CD14-positive monocyte (primary cell): ENCODE data around the gene MEG3. TPM values are rescaled to one million over a fixed set of nuclear protein-coding genes. Genes with fewer than 3 reads are reported as not detected.

Experiments
- DNase-seq, 3 donors: peaks; one replicate each; pipeline ENCODE4 v3.0.0-alpha.2; 2011 to 2022
- H2AFZ ChIP-seq: 2 replicates; pipeline ENCODE4 v1.6.0; 2012; ENCODE audit warnings: mild to moderate bottlenecking, low read depth, low read length, inconsistent platforms; ENCODE audit not compliant: insufficient read depth, poor library complexity, severe bottlenecking
- H3K27ac ChIP-seq, 2 donors: 1 replicate in 1 of 2; 2 replicates in 1 of 2; pipeline ENCODE4 v1.5.1; 2012 to 2013; ENCODE audit warnings: low read length in 2 of 2, control low read depth in 1 of 2, inconsistent platforms in 1 of 2, low read depth in 1 of 2, mild to moderate bottlenecking in 1 of 2
- H3K27me3 ChIP-seq, 2 donors: one replicate each; pipeline versions ENCODE4 v1.6.0 to v1.6.1; 2011 to 2013; ENCODE audit warnings: low read length in 2 of 2; ENCODE audit not compliant: control insufficient read depth in 2 of 2, insufficient read depth in 2 of 2
- H3K36me3 ChIP-seq, 2 donors: replicated peaks in 1 of 2; 1 replicate in 1 of 2; 2 replicates in 1 of 2; pipeline versions ENCODE4 v1.5.1 to v1.6.1; 2012 to 2013; ENCODE audit warnings: low read length in 2 of 2, control low read depth in 1 of 2, inconsistent platforms in 1 of 2, mild to moderate bottlenecking in 1 of 2; ENCODE audit not compliant: insufficient read depth in 2 of 2, control insufficient read depth in 1 of 2
- H3K4me1 ChIP-seq, 2 donors: 1 replicate in 1 of 2; 2 replicates in 1 of 2; pipeline versions ENCODE4 v1.5.1 to v1.6.1; 2012 to 2013; ENCODE audit warnings: low read length in 2 of 2, control low read depth in 1 of 2, inconsistent platforms in 1 of 2, mild to moderate bottlenecking in 1 of 2, moderate library complexity in 1 of 2; ENCODE audit not compliant: insufficient read depth in 2 of 2, control insufficient read depth in 1 of 2
- H3K4me2 ChIP-seq: replicated peaks from 2 replicates; pipeline ENCODE3; 2012; ENCODE audit warnings: low read length, moderate library complexity, mild to moderate bottlenecking; ENCODE audit not compliant: poor library complexity, severe bottlenecking; ENCODE audit errors: extremely low read depth
- H3K4me3 ChIP-seq, 3 experiments: fragments of 200-600 bp in 1 of 3; sonication (generic) in 1 of 3; replicated peaks in 1 of 3; 1 replicate in 2 of 3; 2 replicates in 1 of 3; pipeline ENCODE4 v1.5.1; 2011 to 2013; ENCODE audit warnings: low read length in 3 of 3, mild to moderate bottlenecking in 3 of 3, control low read depth in 2 of 3, low read depth in 2 of 3, inconsistent platforms in 1 of 3, moderate library complexity in 1 of 3
- H3K79me2 ChIP-seq: 2 replicates; pipeline ENCODE4 v1.6.0; 2012; ENCODE audit warnings: mild to moderate bottlenecking, control low read depth, inconsistent platforms, low read length, moderate library complexity; ENCODE audit not compliant: insufficient read depth
- H3K9ac ChIP-seq: 2 replicates; pipeline ENCODE4 v1.6.0; 2017; ENCODE audit warnings: low read length, mild to moderate bottlenecking; ENCODE audit not compliant: insufficient read depth, poor library complexity, severe bottlenecking
- H3K9me3 ChIP-seq, 2 donors: replicated peaks in 1 of 2; 1 replicate in 1 of 2; 2 replicates in 1 of 2; pipeline versions ENCODE4 v1.5.1 to v1.6.1; 2012 to 2013; ENCODE audit warnings: low read length in 2 of 2, control low read depth in 1 of 2; ENCODE audit not compliant: control insufficient read depth in 1 of 2, insufficient read depth in 1 of 2
- H4K20me1 ChIP-seq: 2 replicates; pipeline ENCODE4 v1.6.0; 2012; ENCODE audit warnings: mild to moderate bottlenecking, low read length, control low read depth, moderate library complexity; ENCODE audit not compliant: insufficient read depth
- H3K27ac Mint-ChIP-seq, 7 donors: one replicate each; pipeline ENCODE4 v1.8.0; 2020; ENCODE audit warnings: mild to moderate bottlenecking in 7 of 7, mixed read lengths in 7 of 7, moderate library complexity in 6 of 7, inconsistent platforms in 2 of 7
- H3K27me3 Mint-ChIP-seq, 3 donors: one replicate each; pipeline ENCODE4 v1.8.0; 2021 to 2022; ENCODE audit warnings: low read depth in 3 of 3, mild to moderate bottlenecking in 3 of 3, mixed read lengths in 3 of 3, moderate library complexity in 3 of 3, inconsistent platforms in 1 of 3
- H3K36me3 Mint-ChIP-seq, 2 donors: one replicate each; pipeline ENCODE4 v1.8.0; 2020; ENCODE audit warnings: mixed read lengths in 2 of 2, inconsistent platforms in 1 of 2, mild to moderate bottlenecking in 1 of 2
- H3K4me1 Mint-ChIP-seq: one replicate; pipeline ENCODE4 v1.8.0; 2020; ENCODE audit warnings: mild to moderate bottlenecking, mixed read lengths
- H3K4me3 Mint-ChIP-seq, 2 donors: one replicate each; pipeline ENCODE4 v1.8.0; 2020; ENCODE audit warnings: mild to moderate bottlenecking in 2 of 2, mixed read lengths in 2 of 2, moderate library complexity in 1 of 2
- H3K9me3 Mint-ChIP-seq, 7 donors: one replicate each; pipeline ENCODE4 v1.8.0; 2020 to 2022; ENCODE audit warnings: mixed read lengths in 7 of 7, mild to moderate bottlenecking in 6 of 7, moderate library complexity in 6 of 7, inconsistent platforms in 2 of 7
- CTCF ChIP-seq: fragments of 200-600 bp; IDR thresholded peaks from one replicate; pipeline ENCODE4 v1.8.0; 2022; ENCODE audit warnings: antibody characterized with exemption, mild to moderate bottlenecking
- WGBS: methylation state at CpG from one replicate; pipeline ENCODE4 v1.1.5; 2013; ENCODE audit warnings: missing lambda C conversion rate; ENCODE audit not compliant: insufficient coverage; 5-methylcytosine and 5-hydroxymethylcytosine counted together
- intact Hi-C, 2 donors: fragments of 100-400 bp; cut with micrococcal nuclease; formaldehyde crosslinking; loops; one replicate each; pipeline versions ENCODE4 v1.15.0 to v1.15.1; 2023
- polyA plus RNA-seq, 3 donors: library from polyadenylated mRNA; depleted of rRNA in 1 of 3; unstranded in 2 of 3; stranded (reverse) in 1 of 3; fragments of 300-500 nt in 2 of 3; fragments of >200 nt in 1 of 3; fragmentation: Illumina TruSeq in 2 of 3; gene quantifications; 1 replicate in 2 of 3; 2 replicates in 1 of 3; pipeline ENCODE4 v1.2.3, GENCODE V29; 2012 to 2021

The MEG3 gene
- polyA plus RNA-seq, 3 donors: 1.7 TPM; not detected in 2

DNA sequence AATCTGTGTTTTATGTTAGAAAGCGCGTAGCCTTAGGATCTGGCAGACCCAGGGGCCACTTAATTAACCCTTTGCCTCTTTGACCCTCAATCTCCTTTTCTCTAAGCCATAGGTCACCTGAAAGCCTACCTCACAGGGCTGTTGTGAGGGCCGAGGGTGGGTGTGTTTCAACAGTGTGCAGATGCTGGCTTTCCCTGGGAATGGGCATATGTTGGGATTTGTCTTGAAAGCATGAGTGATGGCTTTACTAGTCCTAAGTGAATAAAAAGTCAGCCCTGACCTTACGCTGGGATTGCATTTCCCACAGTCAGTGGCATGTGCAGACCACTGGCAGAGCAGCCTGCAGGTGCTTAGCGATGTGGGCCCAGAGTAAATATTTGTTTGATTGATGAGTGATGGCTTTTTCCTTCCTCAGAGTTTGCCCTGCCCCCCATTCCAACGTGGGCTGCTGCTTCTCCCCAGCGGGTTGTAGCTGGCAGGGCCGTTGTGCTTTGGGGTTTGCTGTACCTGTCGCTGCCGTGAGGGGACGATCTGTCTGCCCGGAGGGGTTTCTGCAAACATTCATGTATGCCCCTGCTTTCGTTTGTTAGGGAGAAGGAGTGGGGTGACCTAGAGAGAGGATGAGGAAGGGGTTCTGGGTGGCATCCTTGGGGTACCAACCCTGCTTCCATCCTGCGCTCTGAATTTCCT, 31.5 kb downstream of the MEG3 start:
- no peak overlapping the region for H2AFZ ChIP-seq
- H3K9me3 ChIP-seq: no peaks in the 10 kb centered on the region
- H4K20me1 ChIP-seq: no peaks in the 10 kb centered on the region
- 78% methylated on average over 1 of the region's 14 CpGs for WGBS
- TF ChIP-seq CTCF: no peak
- DNase-seq: no peak
- no peak overlapping the region for H3K9ac ChIP-seq
- intact Hi-C loops: no loop called here
- Mint-ChIP-seq H3K4me1 (no peaks in the 10 kb centered on the region), H3K27me3 (peaks cover 2 to 8% (median 3%) of the 10 kb centered on the region in 3 donors), H3K9me3 (peaks cover 0 to 6% (median 0%) of the 10 kb centered on the region in 7 donors), H3K36me3 (no peaks in the 10 kb centered on the region), H3K4me3 (no peak overlapping the region), H3K27ac (no peak overlapping the region)
- H3K79me2 ChIP-seq: no peaks in the 10 kb centered on the region
- no peaks in the 10 kb centered on the region for H3K36me3 ChIP-seq
- H3K27me3 ChIP-seq: no peaks in the 10 kb centered on the region
- no peak overlapping the region for H3K4me3 ChIP-seq
- H3K27ac ChIP-seq: no peak overlapping the region
- no peaks in the 10 kb centered on the region for H3K4me1 ChIP-seq
- no peak overlapping the region for H3K4me2 ChIP-seq

DNA sequence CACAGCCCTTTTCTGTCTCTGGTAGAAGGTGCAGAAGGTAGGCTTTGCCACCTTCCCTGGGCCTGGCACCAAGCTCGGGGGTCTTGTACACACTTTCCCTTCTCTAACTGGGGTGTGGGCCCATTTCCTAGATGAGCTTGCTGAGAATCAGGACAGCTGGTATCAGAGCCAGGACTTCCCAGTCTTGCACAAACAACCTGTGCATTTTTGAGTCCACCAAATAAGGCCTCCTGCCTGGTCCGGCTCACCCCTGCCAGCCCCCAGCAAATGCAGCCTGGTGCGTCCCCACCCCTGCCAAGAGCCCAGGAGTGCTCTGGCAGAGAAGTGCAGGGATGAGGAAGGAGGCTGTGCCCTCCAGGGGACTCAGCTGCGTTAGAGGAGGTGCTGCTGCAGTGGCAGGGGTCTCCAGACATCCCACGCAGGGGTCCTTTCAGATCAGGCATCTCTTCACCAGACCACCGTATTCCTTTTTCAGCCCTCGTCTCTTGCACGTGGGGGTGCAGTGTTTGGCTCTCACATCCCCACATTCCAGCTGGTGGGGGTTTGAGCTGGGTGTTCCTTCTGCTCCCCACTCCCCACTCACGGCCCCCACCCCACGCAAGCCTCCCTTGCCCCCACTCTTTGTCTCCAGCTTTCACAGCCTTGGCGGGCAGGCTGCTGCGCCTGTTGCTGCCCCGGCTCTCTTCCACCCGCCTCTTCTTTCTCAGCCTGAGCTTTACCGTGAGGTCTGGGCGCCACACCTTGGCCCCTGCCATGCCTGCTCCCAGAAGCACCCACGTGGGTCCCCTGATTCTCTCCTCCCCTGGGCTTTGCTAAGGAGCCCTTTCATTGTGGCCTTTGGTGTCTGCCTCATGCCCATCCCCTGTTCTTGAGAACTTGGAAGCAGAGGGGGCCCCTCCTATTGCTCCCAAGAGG, 32.3 kb downstream of the MEG3 start:
- H3K9me3 ChIP-seq: no peaks in the 10 kb centered on the region
- no peaks in the 10 kb centered on the region for H3K79me2 ChIP-seq
- H3K27me3 ChIP-seq: no peaks in the 10 kb centered on the region
- no peak for TF ChIP-seq CTCF
- Mint-ChIP-seq H3K27me3 (peaks cover 2 to 8% (median 3%) of the 10 kb centered on the region in 3 donors), H3K4me3 (no peak overlapping the region), H3K36me3 (no peaks in the 10 kb centered on the region), H3K4me1 (no peaks in the 10 kb centered on the region), H3K27ac (no peak overlapping the region), H3K9me3 (peaks cover 0 to 8% (median 0%) of the 10 kb centered on the region in 7 donors)
- no peak overlapping the region for H3K9ac ChIP-seq
- DNase-seq: no peak
- H3K4me1 ChIP-seq: no peaks in the 10 kb centered on the region
- H3K36me3 ChIP-seq: no peaks in the 10 kb centered on the region
- H3K4me2 ChIP-seq: no peak overlapping the region
- no peak overlapping the region for H2AFZ ChIP-seq
- intact Hi-C loops: no loop called here
- WGBS: 93% methylated on average over 9 of the region's 17 CpGs
- no peak overlapping the region for H3K27ac ChIP-seq
- no peaks in the 10 kb centered on the region for H4K20me1 ChIP-seq
- no peak overlapping the region for H3K4me3 ChIP-seq
